Lower leg skin (tissue), 4 donors: Measurements from ENCODE around the gene AANAT. TPM values are rescaled to one million over a fixed set of nuclear protein-coding genes. Genes with fewer than 3 reads are reported as not detected.
A peak's percentile ranks its signal among the peaks of the same experiment; 100 is the strongest.

Experiments
- DNase-seq, 2 donors: peaks; one replicate each; pipeline ENCODE4 v3.0.0-alpha.2; 2019; ENCODE audit warnings: low spot score in 2 of 2
- H3K4me3 ChIP-seq: fragments of 200-600 bp; sonication (generic); 2 replicates; pipeline ENCODE4 v1.5.1; 2017; ENCODE audit warnings: mild to moderate bottlenecking, low read depth; ENCODE audit not compliant: poor library complexity, severe bottlenecking
- CTCF ChIP-seq, 3 donors: fragments of 450-650 bp; IDR thresholded peaks; one replicate each; pipeline ENCODE4 v1.5.1; 2016; ENCODE audit warnings: antibody characterized with exemption in 3 of 3, mild to moderate bottlenecking in 3 of 3, moderate library complexity in 2 of 3
- POLR2A ChIP-seq, 2 donors: fragments of 450-650 bp; IDR thresholded peaks; one replicate each; pipeline ENCODE4 v1.6.1; 2016 to 2017; ENCODE audit warnings: antibody characterized with exemption in 2 of 2, mild to moderate bottlenecking in 1 of 2, moderate library complexity in 1 of 2
- WGBS, 2 donors: methylation state at CpG; one replicate each; pipeline ENCODE4 v1.1.5; 2018; 5-methylcytosine and 5-hydroxymethylcytosine counted together
- intact Hi-C: fragments of 100-400 bp; cut with DNase I; formaldehyde crosslinking; loops from one replicate; pipeline ENCODE4 v1.15.0; 2023; ENCODE audit warnings: low total_unique reads
- total RNA-seq, 4 donors: library from RNA; depleted of rRNA; stranded (reverse); fragments of >200 nt; gene quantifications; one replicate each; pipeline ENCODE4 v1.1.0, GENCODE V29; 2016

AANAT gene
- total RNA-seq, 4 donors from 2014 or later: not detected

- WGBS, 2 donors: 23 to 27% methylated on average over 2 of the region's 2 CpGs
- TF ChIP-seq POLR2A (IDR thresholded peaks at IDR 0.05) (no peak), CTCF (IDR thresholded peaks at IDR 0.05) (no peak)
- no peak overlapping the region for H3K4me3 ChIP-seq
- intact Hi-C loops: no loop called here
- no peak for DNase-seq
These were observed 30.2 kb downstream of the AANAT start for GRCh38 chr17:76497699-76497978.

- H3K4me3 ChIP-seq: no peak overlapping the region
- WGBS, 2 donors: 18 to 19% methylated on average over 18 to 31 of the region's 31 CpGs
- intact Hi-C loops: no loop called here
- peak; percentile 52 to 92 for DNase-seq
- TF ChIP-seq CTCF (IDR thresholded peaks at IDR 0.05) (no peak), POLR2A (IDR thresholded peaks at IDR 0.05) (no peak)
These were observed 30.8 kb downstream of the AANAT start for GRCh38 chr17:76497979-76498875.

- intact Hi-C loops: no loop called here
- 46 to 62% methylated on average over 4 of the region's 4 CpGs for WGBS, 2 donors
- no peak overlapping the region for H3K4me3 ChIP-seq
- TF ChIP-seq POLR2A (IDR thresholded peaks at IDR 0.05) (no peak), CTCF (IDR thresholded peaks at IDR 0.05) (no peak)
- no peak for DNase-seq
These were observed 31.5 kb downstream of the AANAT start for GRCh38 chr17:76498876-76499251.

- intact Hi-C loops: no loop called here
- WGBS, 2 donors: 43 to 53% methylated on average over 5 of the region's 5 CpGs
- no peak overlapping the region for H3K4me3 ChIP-seq
- no peak for TF ChIP-seq POLR2A (IDR thresholded peaks at IDR 0.05)
- DNase-seq: no peak
These were observed 31.9 kb downstream of the AANAT start for GRCh38 chr17:76499267-76499667.

- intact Hi-C loops: no loop called here
- WGBS, 2 donors: 30 to 41% methylated on average over 17 of the region's 17 CpGs
- TF ChIP-seq POLR2A (IDR thresholded peaks at IDR 0.05) (no peak), CTCF (IDR thresholded peaks at IDR 0.05) (no peak)
- peak overlapping the region; percentile 51 for H3K4me3 ChIP-seq
- DNase-seq: no peak
These were observed 32.8 kb downstream of the AANAT start for GRCh38 chr17:76500074-76500746.

GRCh38 chr17:76500747-76501017 is 33.3 kb downstream of the AANAT start:
- intact Hi-C loops: no loop called here

More at GRCh38 chr17:76500747-76501017, 33.3 kb downstream of the AANAT start:
- 20 to 44% methylated on average over 10 of the region's 10 CpGs for WGBS, 2 donors
- peak overlapping the region; percentile 51 for H3K4me3 ChIP-seq
- TF ChIP-seq POLR2A (IDR thresholded peaks at IDR 0.05): no peak
- no peak for DNase-seq
